ENCODE measurements around the gene RPS19BP1. TPM values are rescaled to one million over a fixed set of nuclear protein-coding genes. Genes with fewer than 3 reads are reported as not detected.

The RPS19BP1 gene
- total RNA-seq, 2 donors from 2014 or later = 65.5 to 70.3 TPM

DNA sequence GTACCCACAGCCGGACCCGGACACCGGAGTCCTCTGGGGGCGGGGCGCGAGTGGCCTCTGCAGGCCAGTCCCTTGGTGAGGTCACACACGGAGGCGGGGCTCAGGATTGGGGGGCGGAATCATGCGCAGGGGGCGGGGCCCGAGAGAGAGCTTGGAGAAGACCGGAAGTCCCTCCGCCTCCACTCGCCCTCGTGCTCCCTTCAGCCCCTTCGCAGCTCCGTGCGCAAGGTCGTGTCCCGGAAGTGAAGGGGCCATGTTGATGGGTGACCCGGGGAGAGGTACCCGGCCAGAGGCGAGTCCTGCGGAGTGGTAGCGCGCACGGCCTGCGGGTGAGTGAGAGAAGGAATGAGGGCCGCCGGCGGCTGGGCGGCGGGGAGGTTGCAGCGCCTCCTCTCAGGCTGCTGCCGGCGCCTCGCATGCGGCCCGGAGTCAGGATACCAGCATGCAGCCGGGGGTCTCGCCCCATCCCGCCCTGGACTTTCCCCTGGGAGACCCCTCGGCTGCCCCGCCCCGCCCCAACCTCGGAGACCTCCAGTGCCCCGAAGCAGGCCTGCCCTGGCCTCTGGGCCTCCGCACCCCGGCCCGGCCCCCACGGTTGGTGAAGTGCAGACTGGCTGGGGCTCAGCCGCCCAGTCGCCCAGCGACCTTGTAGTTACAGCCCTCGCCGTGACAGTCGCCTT lies 30.3 kb downstream of the RPS19BP1 start, which contains the start of gene MIEF1:
TSS of gene MIEF1 (plus strand) at position 182 of the 680 bp plus-strand sequence. CDS start 9,005 bp downstream, outside the sequence.
- TF ChIP-seq, protein P1, sequence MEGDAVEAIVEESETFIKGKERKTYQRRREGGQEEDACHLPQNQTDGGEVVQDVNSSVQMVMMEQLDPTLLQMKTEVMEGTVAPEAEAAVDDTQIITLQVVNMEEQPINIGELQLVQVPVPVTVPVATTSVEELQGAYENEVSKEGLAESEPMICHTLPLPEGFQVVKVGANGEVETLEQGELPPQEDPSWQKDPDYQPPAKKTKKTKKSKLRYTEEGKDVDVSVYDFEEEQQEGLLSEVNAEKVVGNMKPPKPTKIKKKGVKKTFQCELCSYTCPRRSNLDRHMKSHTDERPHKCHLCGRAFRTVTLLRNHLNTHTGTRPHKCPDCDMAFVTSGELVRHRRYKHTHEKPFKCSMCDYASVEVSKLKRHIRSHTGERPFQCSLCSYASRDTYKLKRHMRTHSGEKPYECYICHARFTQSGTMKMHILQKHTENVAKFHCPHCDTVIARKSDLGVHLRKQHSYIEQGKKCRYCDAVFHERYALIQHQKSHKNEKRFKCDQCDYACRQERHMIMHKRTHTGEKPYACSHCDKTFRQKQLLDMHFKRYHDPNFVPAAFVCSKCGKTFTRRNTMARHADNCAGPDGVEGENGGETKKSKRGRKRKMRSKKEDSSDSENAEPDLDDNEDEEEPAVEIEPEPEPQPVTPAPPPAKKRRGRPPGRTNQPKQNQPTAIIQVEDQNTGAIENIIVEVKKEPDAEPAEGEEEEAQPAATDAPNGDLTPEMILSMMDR (conservative IDR thresholded peaks at IDR 0.05) = no peak
- H3K27me3 ChIP-seq (ENCODE audit: control insufficient read depth, insufficient read depth, low read length, poor library complexity, severe bottlenecking) = no peaks in the 10 kb centered on the region
- H3K36me3 Mint-ChIP-seq (ENCODE audit: low read depth) = peaks cover 33% of the 10 kb centered on the region
- DNase-seq = peak; percentile 99
- H3K27ac ChIP-seq (ENCODE audit: low read depth, low read length) = peak within 1 kb of the TSS; percentile 32
- H3K4me3 ChIP-seq (ENCODE audit: low read length) = peak within 1 kb of the TSS; percentile 96
- peaks cover 24% of the 10 kb centered on the region for H3K4me1 Mint-ChIP-seq
- no peaks in the 10 kb centered on the region for H3K9me3 ChIP-seq (ENCODE audit: control insufficient read depth, low read length)
- peak within 1 kb of the TSS; percentile 87 for H3K4me3 Mint-ChIP-seq
- H3K27me3 Mint-ChIP-seq (ENCODE audit: insufficient read depth) = peaks cover 46% of the 10 kb centered on the region
- peaks cover 21% of the 10 kb centered on the region for H3K4me1 ChIP-seq (ENCODE audit: control insufficient read depth, insufficient read depth, low read length)
- H3K36me3 ChIP-seq (ENCODE audit: control insufficient read depth, insufficient read depth, low read length) = peaks cover 39% of the 10 kb centered on the region
- WGBS, 2 experiments (ENCODE audit: insufficient coverage in 1 of 2, insufficient read length in 1 of 2) = 0 to 1% methylated on average over 33 to 58 of the region's 58 CpGs
- peak within 1 kb of the TSS; percentile 57 for H3K9ac ChIP-seq (ENCODE audit: extremely low read depth, low read length, poor library complexity, severe bottlenecking)
- H3K9me3 Mint-ChIP-seq = no peaks in the 10 kb centered on the region
- H3K27ac Mint-ChIP-seq = peak within 1 kb of the TSS; percentile 91

DNA sequence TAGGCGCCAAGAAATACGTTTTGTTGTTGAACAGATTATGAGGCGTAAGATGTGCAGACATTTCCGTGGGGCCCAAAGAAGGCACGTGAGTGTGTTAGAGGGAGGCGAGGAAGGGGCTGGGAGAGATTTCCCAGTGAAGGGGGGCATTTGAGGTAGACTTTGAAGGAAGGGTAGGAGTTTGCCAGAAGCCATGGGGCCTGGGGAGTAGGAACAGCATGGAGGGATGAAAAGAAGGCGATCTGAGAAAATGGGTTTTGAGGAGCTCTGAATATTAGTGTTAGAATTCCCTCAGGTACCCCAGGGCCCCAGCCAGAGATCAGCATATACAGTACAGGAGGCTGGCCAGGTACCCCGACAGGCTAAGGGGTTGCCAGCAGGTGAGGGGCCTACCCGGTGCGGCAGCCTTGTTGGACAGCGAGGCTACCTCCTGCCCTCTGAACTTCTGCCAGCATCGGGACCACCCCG lies 30.9 kb downstream of the RPS19BP1 start:
- Histone ChIP-seq H3K9me3 (ENCODE audit: control insufficient read depth, low read length) (no peaks in the 10 kb centered on the region), H3K4me1 (ENCODE audit: control insufficient read depth, insufficient read depth, low read length) (peaks cover 21% of the 10 kb centered on the region), H3K9ac (ENCODE audit: extremely low read depth, low read length, poor library complexity, severe bottlenecking) (peak overlapping the region; percentile 51), H3K27me3 (ENCODE audit: control insufficient read depth, insufficient read depth, low read length, poor library complexity, severe bottlenecking) (no peaks in the 10 kb centered on the region), H3K36me3 (ENCODE audit: control insufficient read depth, insufficient read depth, low read length) (peaks cover 34% of the 10 kb centered on the region), H3K4me3 (ENCODE audit: low read length) (peak overlapping the region; percentile 96), H3K27ac (ENCODE audit: low read depth, low read length) (no peak overlapping the region)
- H3K27me3 Mint-ChIP-seq (ENCODE audit: insufficient read depth) = peaks cover 40% of the 10 kb centered on the region
- peak overlapping the region; percentile 91 for H3K27ac Mint-ChIP-seq
- DNase-seq = no peak
- 39 to 65% methylated on average over 8 to 13 of the region's 13 CpGs for WGBS, 2 experiments (ENCODE audit: insufficient coverage in 1 of 2, insufficient read length in 1 of 2)
- H3K4me1 Mint-ChIP-seq = peaks cover 24% of the 10 kb centered on the region
- peaks cover 28% of the 10 kb centered on the region for H3K36me3 Mint-ChIP-seq (ENCODE audit: low read depth)
- H3K9me3 Mint-ChIP-seq = no peaks in the 10 kb centered on the region
- TF ChIP-seq, protein P1 (conservative IDR thresholded peaks at IDR 0.05) = no peak
- H3K4me3 Mint-ChIP-seq = peak overlapping the region; percentile 87

DNA sequence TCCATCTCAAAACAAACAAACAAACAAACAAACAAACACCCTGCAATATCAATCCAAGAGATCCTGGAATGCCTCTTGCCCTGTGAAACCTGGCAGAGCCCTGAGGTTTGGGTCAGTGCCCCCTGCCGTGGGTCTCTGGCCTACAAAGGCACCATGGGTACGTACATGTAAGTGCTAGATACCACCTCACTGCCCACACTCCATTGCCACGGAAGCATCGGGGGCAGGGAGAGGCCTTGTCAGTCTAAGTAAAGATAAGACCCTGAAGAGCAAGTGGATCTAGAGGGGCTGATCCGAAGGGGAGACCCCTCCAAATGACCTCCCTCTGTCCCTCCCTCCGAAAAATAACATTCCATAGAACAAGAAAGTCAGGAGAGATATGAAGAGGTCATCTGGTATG lies 32.4 kb downstream of the RPS19BP1 start:
- WGBS, 2 experiments (ENCODE audit: insufficient coverage in 1 of 2, insufficient read length in 1 of 2) = 84 to 96% methylated on average over 5 to 6 of the region's 6 CpGs

More for the DNA sequence above, 32.4 kb downstream of the RPS19BP1 start:
- peaks cover 14% of the 10 kb centered on the region for H3K36me3 Mint-ChIP-seq (ENCODE audit: low read depth)
- H3K9ac ChIP-seq (ENCODE audit: extremely low read depth, low read length, poor library complexity, severe bottlenecking) = no peak overlapping the region
- peaks cover 21% of the 10 kb centered on the region for H3K4me1 ChIP-seq (ENCODE audit: control insufficient read depth, insufficient read depth, low read length)
- no peaks in the 10 kb centered on the region for H3K27me3 ChIP-seq (ENCODE audit: control insufficient read depth, insufficient read depth, low read length, poor library complexity, severe bottlenecking)
- TF ChIP-seq, protein P1 (conservative IDR thresholded peaks at IDR 0.05) = no peak
- H3K4me3 ChIP-seq (ENCODE audit: low read length) = no peak overlapping the region
- no peak for DNase-seq
- peaks cover 24% of the 10 kb centered on the region for H3K4me1 Mint-ChIP-seq
- no peaks in the 10 kb centered on the region for H3K9me3 Mint-ChIP-seq
- H3K27ac Mint-ChIP-seq = no peak overlapping the region
- H3K36me3 ChIP-seq (ENCODE audit: control insufficient read depth, insufficient read depth, low read length) = peaks cover 18% of the 10 kb centered on the region
- no peaks in the 10 kb centered on the region for H3K9me3 ChIP-seq (ENCODE audit: control insufficient read depth, low read length)
- peaks cover 30% of the 10 kb centered on the region for H3K27me3 Mint-ChIP-seq (ENCODE audit: insufficient read depth)
- H3K27ac ChIP-seq (ENCODE audit: low read depth, low read length) = no peak overlapping the region
- H3K4me3 Mint-ChIP-seq = no peak overlapping the region
